Suprapubic skin (tissue), 4 donors: Measurements from ENCODE around the gene EXD3. TPM values are rescaled to one million over a fixed set of nuclear protein-coding genes. Genes with fewer than 3 reads are reported as not detected.

Experiments
- DNase-seq, 2 donors: peaks; one replicate each; pipeline ENCODE4 v3.0.0-alpha.2; 2019; ENCODE audit warnings: low spot score in 2 of 2
- H3K27ac ChIP-seq: fragments of 200-600 bp; sonication (generic); one replicate; pipeline ENCODE4 v1.5.1; 2019
- H3K27me3 ChIP-seq: fragments of 200-600 bp; sonication (generic); one replicate; pipeline ENCODE4 v1.5.1; 2019
- H3K36me3 ChIP-seq: fragments of 200-600 bp; sonication (generic); one replicate; pipeline ENCODE4 v1.5.1; 2019
- H3K4me1 ChIP-seq: fragments of 200-600 bp; sonication (generic); one replicate; pipeline ENCODE4 v1.5.1; 2019
- H3K4me3 ChIP-seq: fragments of 200-600 bp; sonication (generic); one replicate; pipeline ENCODE4 v1.5.1; 2019; ENCODE audit warnings: mild to moderate bottlenecking
- H3K9me3 ChIP-seq: fragments of 200-600 bp; sonication (generic); one replicate; pipeline ENCODE4 v1.5.1; 2019
- CTCF ChIP-seq, 2 donors: fragments of 200-600 bp in 1 of 2; fragments of 450-650 bp in 1 of 2; sonication (generic) in 1 of 2; IDR thresholded peaks; one replicate each; pipeline ENCODE4 v1.5.1; 2016 to 2019; ENCODE audit warnings: antibody characterized with exemption in 2 of 2, mild to moderate bottlenecking in 1 of 2, moderate library complexity in 1 of 2
- EP300 ChIP-seq: sonication (generic); formaldehyde crosslinking; IDR thresholded peaks from one replicate; pipeline ENCODE4 v1.6.1; 2017; ENCODE audit warnings: antibody characterized with exemption
- POLR2A ChIP-seq, 2 donors: fragments of 450-650 bp; IDR thresholded peaks; one replicate each; pipeline ENCODE4 v1.6.1; 2017; ENCODE audit warnings: antibody characterized with exemption in 2 of 2, mild to moderate bottlenecking in 2 of 2, moderate library complexity in 2 of 2
- POLR2AphosphoS5 ChIP-seq, 3 donors: sonication (generic); formaldehyde crosslinking; IDR thresholded peaks; one replicate each; pipeline ENCODE4 v1.6.1; 2017; ENCODE audit warnings: antibody characterized with exemption in 3 of 3
- WGBS: methylation state at CpG from one replicate; pipeline ENCODE4 v1.1.5; 2018; 5-methylcytosine and 5-hydroxymethylcytosine counted together
- total RNA-seq, 4 donors: library from RNA; depleted of rRNA; stranded (reverse); fragments of >200 nt; gene quantifications; one replicate each; pipeline ENCODE4 v1.1.0, GENCODE V29; 2016

The EXD3 gene
- total RNA-seq, 4 donors from 2014 or later = 7.3 to 54.0 (median 16.4) TPM

GRCh38 chr9:137427454-137428310 lies 4.7 kb upstream of the EXD3 start:
- Histone ChIP-seq H3K9me3 (no peaks in the 10 kb centered on the region), H3K4me3 (no peak overlapping the region), H3K27ac (no peak overlapping the region), H3K36me3 (no peaks in the 10 kb centered on the region), H3K4me1 (peaks cover 27% of the 10 kb centered on the region), H3K27me3 (no peaks in the 10 kb centered on the region)
- WGBS = 74% methylated on average over 8 of the region's 27 CpGs
- peak in 1 of 2 donors; percentile 51 for DNase-seq
- TF ChIP-seq POLR2AphosphoS5 (IDR thresholded peaks at IDR 0.05) (no peak), POLR2A (IDR thresholded peaks at IDR 0.05) (no peak), EP300 (no peak), CTCF (IDR thresholded peaks at IDR 0.05) (no peak)

- Histone ChIP-seq H3K4me3 (no peak overlapping the region), H3K27me3 (no peaks in the 10 kb centered on the region), H3K36me3 (no peaks in the 10 kb centered on the region), H3K4me1 (peaks cover 40% of the 10 kb centered on the region), H3K9me3 (no peaks in the 10 kb centered on the region), H3K27ac (no peak overlapping the region)
- TF ChIP-seq POLR2A (IDR thresholded peaks at IDR 0.05) (no peak), CTCF (IDR thresholded peaks at IDR 0.05) (no peak), POLR2AphosphoS5 (IDR thresholded peaks at IDR 0.05) (no peak), EP300 (no peak)
- WGBS = 80% methylated on average over 18 of the region's 18 CpGs
- DNase-seq = peak in 1 of 2 donors; percentile 58
Measured at GRCh38 chr9:137426018-137426681, 3.2 kb upstream of the EXD3 start.

GRCh38 chr9:137423514-137424291 lies 741 bp upstream of the EXD3 start:
- Histone ChIP-seq H3K4me3 (peak overlapping the region; percentile 97), H3K27ac (peak overlapping the region; percentile 78), H3K4me1 (peaks cover 40% of the 10 kb centered on the region), H3K9me3 (no peaks in the 10 kb centered on the region), H3K36me3 (no peaks in the 10 kb centered on the region), H3K27me3 (no peaks in the 10 kb centered on the region)
- TF ChIP-seq POLR2AphosphoS5 (IDR thresholded peaks at IDR 0.05) = no peak
- TF ChIP-seq POLR2A (IDR thresholded peaks at IDR 0.05) = no peak
- no peak for TF ChIP-seq CTCF (IDR thresholded peaks at IDR 0.05)
- TF ChIP-seq EP300 = no peak
- 17% methylated on average over 13 of the region's 77 CpGs for WGBS
- peak in 1 of 2 donors; percentile 81 for DNase-seq

GRCh38 chr9:137421838-137422603 lies 941 bp downstream of the EXD3 start:
- H3K27me3 ChIP-seq = no peaks in the 10 kb centered on the region
- no peaks in the 10 kb centered on the region for H3K36me3 ChIP-seq
- H3K9me3 ChIP-seq = no peaks in the 10 kb centered on the region
- H3K4me1 ChIP-seq = peaks cover 40% of the 10 kb centered on the region
- TF ChIP-seq POLR2A (IDR thresholded peaks at IDR 0.05) = no peak
- TF ChIP-seq CTCF (IDR thresholded peaks at IDR 0.05) = no peak
- TF ChIP-seq POLR2AphosphoS5 (IDR thresholded peaks at IDR 0.05) = no peak
- no peak for TF ChIP-seq EP300
- peak overlapping the region; percentile 97 for H3K4me3 ChIP-seq
- peak overlapping the region; percentile 78 for H3K27ac ChIP-seq
- no peak for DNase-seq
- 5% methylated on average over 11 of the region's 11 CpGs for WGBS
